Measurements from ENCODE around the gene AVPR1B.

AVPR1B gene

DNA sequence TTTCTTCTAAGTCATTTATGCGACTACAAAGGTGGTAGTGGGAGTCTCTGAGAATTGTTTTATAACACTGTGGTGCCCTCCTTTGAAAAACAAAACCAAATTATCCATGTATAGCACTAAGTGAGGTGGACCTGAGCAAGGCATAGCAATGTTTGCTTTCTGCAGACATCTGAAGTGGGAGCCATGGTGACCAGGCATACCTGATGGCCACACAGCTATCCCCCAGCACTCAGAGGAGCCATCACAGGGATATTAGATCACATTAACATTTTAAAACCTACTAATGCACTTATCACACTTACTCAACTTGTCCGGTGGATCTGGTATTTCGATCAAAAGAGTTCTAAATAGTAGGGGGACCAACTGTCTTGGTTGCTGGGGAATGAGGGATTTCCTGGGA, 24.8 kb upstream of the AVPR1B start:
- no peak for DNase-seq (ENCODE audit: low read depth)
- TF ChIP-seq MYC (IDR thresholded peaks at IDR 0.05; ENCODE audit: low read depth, low read length) (no peak), POLR2A (IDR thresholded peaks at IDR 0.05; ENCODE audit: extremely low read depth, insufficient read length) (no peak), MAX (IDR thresholded peaks at IDR 0.05; ENCODE audit: low read depth, low read length) (no peak)
- TF ChIP-seq, protein P1, sequence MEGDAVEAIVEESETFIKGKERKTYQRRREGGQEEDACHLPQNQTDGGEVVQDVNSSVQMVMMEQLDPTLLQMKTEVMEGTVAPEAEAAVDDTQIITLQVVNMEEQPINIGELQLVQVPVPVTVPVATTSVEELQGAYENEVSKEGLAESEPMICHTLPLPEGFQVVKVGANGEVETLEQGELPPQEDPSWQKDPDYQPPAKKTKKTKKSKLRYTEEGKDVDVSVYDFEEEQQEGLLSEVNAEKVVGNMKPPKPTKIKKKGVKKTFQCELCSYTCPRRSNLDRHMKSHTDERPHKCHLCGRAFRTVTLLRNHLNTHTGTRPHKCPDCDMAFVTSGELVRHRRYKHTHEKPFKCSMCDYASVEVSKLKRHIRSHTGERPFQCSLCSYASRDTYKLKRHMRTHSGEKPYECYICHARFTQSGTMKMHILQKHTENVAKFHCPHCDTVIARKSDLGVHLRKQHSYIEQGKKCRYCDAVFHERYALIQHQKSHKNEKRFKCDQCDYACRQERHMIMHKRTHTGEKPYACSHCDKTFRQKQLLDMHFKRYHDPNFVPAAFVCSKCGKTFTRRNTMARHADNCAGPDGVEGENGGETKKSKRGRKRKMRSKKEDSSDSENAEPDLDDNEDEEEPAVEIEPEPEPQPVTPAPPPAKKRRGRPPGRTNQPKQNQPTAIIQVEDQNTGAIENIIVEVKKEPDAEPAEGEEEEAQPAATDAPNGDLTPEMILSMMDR (IDR thresholded peaks at IDR 0.05; ENCODE audit: low read depth, low read length): no peak
- no peak overlapping the region for H3K4me3 ChIP-seq (ENCODE audit: low read depth, low read length)

DNA sequence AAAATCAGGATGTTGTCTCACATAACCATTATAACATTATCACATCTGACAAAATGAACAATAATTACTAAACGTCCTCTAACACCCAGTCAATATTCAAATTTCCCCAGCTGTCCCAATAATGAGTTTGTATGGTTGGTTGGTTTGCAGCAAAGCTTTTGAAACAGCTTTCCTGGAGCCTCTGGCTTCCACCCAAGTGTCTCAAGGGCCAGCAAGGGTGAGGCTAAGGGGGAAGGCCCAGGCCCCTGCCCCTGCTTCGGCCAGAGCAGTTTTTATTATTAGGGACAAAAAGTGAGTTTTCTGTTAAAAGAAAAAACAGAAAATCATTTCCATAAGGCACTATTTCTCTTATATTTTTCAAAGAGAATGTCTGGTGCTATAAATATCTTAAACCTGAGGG, 19.1 kb upstream of the AVPR1B start:
- TF ChIP-seq MYC (IDR thresholded peaks at IDR 0.05; ENCODE audit: low read depth, low read length): no peak
- no peak overlapping the region for H3K4me3 ChIP-seq (ENCODE audit: low read depth, low read length)
- DNase-seq (ENCODE audit: low read depth): no peak

DNA sequence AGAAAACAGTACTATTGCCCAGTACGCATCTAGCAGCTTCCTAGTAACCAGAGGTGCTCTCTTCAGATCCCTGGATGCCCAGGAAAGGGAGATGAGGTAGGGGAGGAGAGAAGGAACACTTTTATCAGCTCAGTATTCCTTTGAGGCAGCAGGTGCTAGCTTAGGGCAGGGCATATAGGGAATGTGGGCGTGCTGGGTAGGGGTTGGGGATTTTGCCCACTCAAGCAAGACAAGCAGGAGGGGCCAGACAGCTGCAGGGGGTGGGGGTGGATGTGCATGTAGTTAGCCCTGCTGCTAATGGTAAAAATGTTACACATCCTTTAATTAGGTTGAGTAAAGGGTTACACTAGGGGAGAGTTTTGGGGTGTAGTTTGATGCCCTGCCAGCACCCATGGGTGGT, 18.1 kb upstream of the AVPR1B start:
- TF ChIP-seq, protein P1 (IDR thresholded peaks at IDR 0.05; ENCODE audit: low read depth, low read length): no peak
- TF ChIP-seq POLR2A (IDR thresholded peaks at IDR 0.05; ENCODE audit: extremely low read depth, insufficient read length) (no peak), MAX (IDR thresholded peaks at IDR 0.05; ENCODE audit: low read depth, low read length) (no peak), MYC (IDR thresholded peaks at IDR 0.05; ENCODE audit: low read depth, low read length) (no peak)
- DNase-seq (ENCODE audit: low read depth): no peak
- H3K4me3 ChIP-seq (ENCODE audit: low read depth, low read length): no peak overlapping the region

GRCh38 chr1:206133751-206134415, 16.7 kb upstream of the AVPR1B start:
- no peak for DNase-seq (ENCODE audit: low read depth)
- no peak overlapping the region for H3K4me3 ChIP-seq (ENCODE audit: low read depth, low read length)
- TF ChIP-seq MAX (IDR thresholded peaks at IDR 0.05; ENCODE audit: low read depth, low read length) (no peak), MYC (IDR thresholded peaks at IDR 0.05; ENCODE audit: low read depth, low read length) (no peak), POLR2A (IDR thresholded peaks at IDR 0.05; ENCODE audit: extremely low read depth, insufficient read length) (no peak)
- TF ChIP-seq, protein P1 (IDR thresholded peaks at IDR 0.05; ENCODE audit: low read depth, low read length): no peak

- TF ChIP-seq, protein P1 (IDR thresholded peaks at IDR 0.05; ENCODE audit: low read depth, low read length): no peak
- TF ChIP-seq MYC (IDR thresholded peaks at IDR 0.05; ENCODE audit: low read depth, low read length) (no peak), MAX (IDR thresholded peaks at IDR 0.05; ENCODE audit: low read depth, low read length) (no peak), POLR2A (IDR thresholded peaks at IDR 0.05; ENCODE audit: extremely low read depth, insufficient read length) (no peak)
- DNase-seq (ENCODE audit: low read depth): no peak
- no peak overlapping the region for H3K4me3 ChIP-seq (ENCODE audit: low read depth, low read length)
These were observed 13.8 kb upstream of the AVPR1B start for GRCh38 chr1:206131037-206131436.

- DNase-seq (ENCODE audit: low read depth): peak; percentile 68
- TF ChIP-seq MAX (IDR thresholded peaks at IDR 0.05; ENCODE audit: low read depth, low read length): no peak
- no peak for TF ChIP-seq MYC (IDR thresholded peaks at IDR 0.05; ENCODE audit: low read depth, low read length)
- TF ChIP-seq POLR2A (IDR thresholded peaks at IDR 0.05; ENCODE audit: extremely low read depth, insufficient read length): no peak
- TF ChIP-seq, protein P1 (IDR thresholded peaks at IDR 0.05; ENCODE audit: low read depth, low read length): no peak
- no peak overlapping the region for H3K4me3 ChIP-seq (ENCODE audit: low read depth, low read length)
These were observed 11.0 kb upstream of the AVPR1B start for GRCh38 chr1:206128196-206128595.
